ENCODE results near the gene DGKQ. TPM values are rescaled to one million over a fixed set of nuclear protein-coding genes. Genes with fewer than 3 reads are reported as not detected.

DGKQ gene
- total RNA-seq, 4 donors from 2014 or later: 4.8 to 10.2 (median 8.1) TPM

- ATAC-seq (ENCODE audit: low FRiP score) (no peak), DNase-seq (ENCODE audit: low spot score) (no peak)
- TF ChIP-seq CTCF (IDR thresholded peaks at IDR 0.05): no peak
Observed at GRCh38 chr4:960636-961350, 12.6 kb downstream of the DGKQ start.

GRCh38 chr4:960140-960635 lies 13.2 kb downstream of the DGKQ start:
- no peak for TF ChIP-seq CTCF (IDR thresholded peaks at IDR 0.05)
- no peak for DNase-seq (ENCODE audit: low spot score)
- ATAC-seq (ENCODE audit: low FRiP score): no peak

GRCh38 chr4:959338-960139 lies 13.8 kb downstream of the DGKQ start:
- TF ChIP-seq CTCF (IDR thresholded peaks at IDR 0.05): no peak
- no peak for DNase-seq (ENCODE audit: low spot score)
- ATAC-seq (ENCODE audit: low FRiP score): no peak

- ATAC-seq (ENCODE audit: low FRiP score) (no peak), DNase-seq (ENCODE audit: low spot score) (no peak)
- TF ChIP-seq CTCF (IDR thresholded peaks at IDR 0.05): no peak
Observed at GRCh38 chr4:958696-959337, 14.6 kb downstream of the DGKQ start.

- TF ChIP-seq CTCF (IDR thresholded peaks at IDR 0.05): no peak
- no peak for ATAC-seq (ENCODE audit: low FRiP score)
- no peak for DNase-seq (ENCODE audit: low spot score)
Observed at GRCh38 chr4:958314-958665, 15.1 kb downstream of the DGKQ start.

GRCh38 chr4:957581-958313 lies 15.6 kb downstream of the DGKQ start:
- DNase-seq (ENCODE audit: low spot score): no peak
- no peak for ATAC-seq (ENCODE audit: low FRiP score)
- TF ChIP-seq CTCF (IDR thresholded peaks at IDR 0.05): no peak

Data from omental fat pad (tissue), 4 donors.